Mesendoderm (in vitro differentiated cells): Measurements from ENCODE around the gene SNRNP27.

Experiments
- DNase-seq: peaks from one replicate; pipeline ENCODE4 v3.0.0; 2013
- H2AK5ac ChIP-seq: 2 replicates; pipeline ENCODE4 v1.6.1; 2013; ENCODE audit warnings: low read length, inconsistent platforms
- H2BK120ac ChIP-seq: 2 replicates; pipeline ENCODE4 v1.6.1; 2013; ENCODE audit warnings: low read depth, mild to moderate bottlenecking, low read length, moderate library complexity, mixed read lengths
- H2BK15ac ChIP-seq: replicated peaks from 2 replicates; pipeline ENCODE4 v1.6.1; 2013; ENCODE audit warnings: low read depth, mild to moderate bottlenecking, moderate library complexity
- H2BK5ac ChIP-seq: 2 replicates; pipeline ENCODE4 v1.6.1; 2013; ENCODE audit warnings: low read length, inconsistent platforms
- H3K18ac ChIP-seq: 2 replicates; pipeline ENCODE4 v1.6.1; 2013; ENCODE audit warnings: mild to moderate bottlenecking, low read length, mixed read lengths
- H3K23ac ChIP-seq: one replicate; pipeline ENCODE4 v1.6.1; 2013; ENCODE audit warnings: low read length
- H3K27ac ChIP-seq: 2 replicates; pipeline ENCODE4 v1.5.1; 2013; ENCODE audit warnings: low read depth, mild to moderate bottlenecking, inconsistent platforms, low read length, moderate library complexity
- H3K27me3 ChIP-seq: 2 replicates; pipeline ENCODE4 v1.6.1; 2013; ENCODE audit warnings: low read length, control low read depth, mild to moderate bottlenecking, inconsistent platforms; ENCODE audit not compliant: insufficient read depth, poor library complexity
- H3K36me3 ChIP-seq: 2 replicates; pipeline ENCODE4 v1.6.1; 2013; ENCODE audit warnings: low read length, inconsistent platforms; ENCODE audit not compliant: control insufficient read depth, insufficient read depth
- H3K4ac ChIP-seq: one replicate; pipeline ENCODE4 v1.6.1; 2013; ENCODE audit warnings: low read depth, mild to moderate bottlenecking, low read length, moderate library complexity
- H3K4me1 ChIP-seq: 2 replicates; pipeline ENCODE4 v1.6.1; 2013; ENCODE audit warnings: low read depth, low read length, inconsistent platforms; ENCODE audit not compliant: control insufficient read depth
- H3K4me2 ChIP-seq: 2 replicates; pipeline ENCODE4 v1.6.1; 2013; ENCODE audit warnings: low read length
- H3K4me3 ChIP-seq: 2 replicates; pipeline ENCODE4 v1.5.1; 2013; ENCODE audit warnings: mild to moderate bottlenecking, low read length
- H3K56ac ChIP-seq: one replicate; pipeline ENCODE4 v1.6.1; 2013; ENCODE audit warnings: low read length
- H3K79me1 ChIP-seq: 2 replicates; pipeline ENCODE4 v1.6.1; 2013; ENCODE audit warnings: low read length, inconsistent platforms
- H3K79me2 ChIP-seq: 2 replicates; pipeline ENCODE4 v1.6.1; 2013; ENCODE audit warnings: mild to moderate bottlenecking, low read length; ENCODE audit not compliant: control insufficient read depth, insufficient read depth
- H3K9ac ChIP-seq: 2 replicates; pipeline ENCODE4 v1.6.1; 2013; ENCODE audit warnings: low read length, inconsistent platforms
- H4K5ac ChIP-seq: one replicate; pipeline ENCODE4 v1.6.1; 2013; ENCODE audit warnings: low read length
- H4K8ac ChIP-seq: one replicate; pipeline ENCODE4 v1.6.1; 2013; ENCODE audit warnings: low read depth, mild to moderate bottlenecking, control low read depth, low read length, moderate library complexity
- WGBS: extraction: QIAGEN DNeasy Blood & Tissue Kit; methylation state at CpG from one replicate; pipeline ENCODE4 v1.1.7; 2013; ENCODE audit warnings: low lambda C conversion rate, missing lambda C conversion rate; ENCODE audit not compliant: insufficient coverage; ENCODE audit errors: extremely low coverage; 5-methylcytosine and 5-hydroxymethylcytosine counted together

The SNRNP27 gene

DNA sequence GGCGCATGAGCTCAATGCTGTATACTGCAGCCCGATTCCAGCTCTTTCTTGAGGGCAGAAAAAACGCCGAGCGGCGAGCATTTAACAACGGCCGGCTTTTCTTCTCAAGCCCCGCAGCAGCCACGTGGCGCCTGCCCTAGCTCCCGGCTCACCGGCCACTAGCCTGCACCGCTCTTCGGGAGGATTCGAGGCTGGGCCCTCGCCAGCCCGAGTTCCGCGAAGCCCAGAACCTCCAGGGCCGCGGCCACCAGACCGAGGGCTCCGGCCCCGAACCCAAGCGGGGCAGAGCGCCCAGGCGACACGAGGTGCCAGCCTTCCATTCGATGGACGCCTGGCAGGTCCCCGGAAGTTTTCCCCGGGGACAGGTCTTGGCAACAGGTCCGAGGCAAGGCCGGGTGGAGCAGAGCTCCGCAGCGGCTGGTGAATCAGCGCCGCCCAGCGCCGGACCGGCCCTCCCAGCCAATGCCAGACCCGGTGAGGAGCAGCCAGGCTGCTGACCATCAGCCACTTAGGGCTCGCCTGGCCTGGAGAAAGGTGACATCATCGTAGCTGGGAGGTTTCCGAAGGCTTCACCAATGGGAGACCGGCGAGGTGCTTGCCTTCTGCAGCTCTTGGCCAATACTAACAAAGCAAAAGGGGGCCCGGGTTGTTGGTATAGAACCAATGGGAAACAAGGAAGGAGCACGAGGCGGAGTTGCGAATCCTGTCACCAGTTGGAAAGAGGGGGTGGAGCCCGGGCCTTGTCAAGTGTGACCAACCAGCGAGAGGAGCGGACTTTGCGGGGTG lies 20.6 kb downstream of the SNRNP27 start:
- Histone ChIP-seq H3K56ac (peak overlapping the region; percentile 96), H3K4me2 (peak overlapping the region; percentile 79), H3K4me1 (no peaks in the 10 kb centered on the region), H3K27ac (peak overlapping the region; percentile 94), H3K79me1 (no peaks in the 10 kb centered on the region), H2BK15ac (no peak overlapping the region), H3K4ac (peak overlapping the region; percentile 90), H3K27me3 (no peaks in the 10 kb centered on the region), H3K4me3 (peak overlapping the region; percentile 67), H3K36me3 (no peaks in the 10 kb centered on the region), H3K18ac (peak overlapping the region; percentile 60), H3K23ac (no peak overlapping the region), H3K79me2 (no peaks in the 10 kb centered on the region), H4K8ac (no peak overlapping the region), H2AK5ac (no peak overlapping the region), H2BK5ac (no peak overlapping the region), H3K9ac (peak overlapping the region; percentile 91), H4K5ac (no peak overlapping the region), H2BK120ac (no peak overlapping the region)
- peak; percentile 100 for DNase-seq
- no CpG with 5 or more reads among the region's 56 CpGs for WGBS

GRCh38 chr2:69914950-69915945 lies 21.5 kb downstream of the SNRNP27 start, which contains the start of gene MXD1:
TSS of gene MXD1 (plus strand) at chr2:69915109. CDS start at chr2:69915331, 222 bp downstream.
- H3K4me1 ChIP-seq, result no peaks in the 10 kb centered on the region
- no peak within 1 kb of the TSS for H3K23ac ChIP-seq
- H2BK15ac ChIP-seq, result no peak within 1 kb of the TSS
- H3K36me3 ChIP-seq, result no peaks in the 10 kb centered on the region
- H3K27me3 ChIP-seq, result no peaks in the 10 kb centered on the region
- no peak within 1 kb of the TSS for H2BK120ac ChIP-seq
- H2AK5ac ChIP-seq, result no peak within 1 kb of the TSS
- no CpG with 5 or more reads among the region's 81 CpGs for WGBS
- no peak for DNase-seq
- H3K4me2 ChIP-seq, result peak within 1 kb of the TSS; percentile 79
- H3K79me1 ChIP-seq, result no peaks in the 10 kb centered on the region
- no peak within 1 kb of the TSS for H4K5ac ChIP-seq
- H3K4ac ChIP-seq, result peak within 1 kb of the TSS; percentile 90
- peak within 1 kb of the TSS; percentile 96 for H3K56ac ChIP-seq
- H3K18ac ChIP-seq, result peak within 1 kb of the TSS; percentile 60
- H3K27ac ChIP-seq, result peak within 1 kb of the TSS; percentile 94
- H2BK5ac ChIP-seq, result no peak within 1 kb of the TSS
- peak within 1 kb of the TSS; percentile 67 for H3K4me3 ChIP-seq
- H4K8ac ChIP-seq, result no peak within 1 kb of the TSS
- H3K9ac ChIP-seq, result peak within 1 kb of the TSS; percentile 91
- no peaks in the 10 kb centered on the region for H3K79me2 ChIP-seq

GRCh38 chr2:69916106-69916505 lies 22.4 kb downstream of the SNRNP27 start:
- Histone ChIP-seq H3K27ac (no peak overlapping the region), H3K4me3 (no peak overlapping the region), H3K9ac (no peak overlapping the region), H3K18ac (no peak overlapping the region), H4K5ac (no peak overlapping the region), H2BK5ac (no peak overlapping the region), H2BK15ac (no peak overlapping the region), H4K8ac (no peak overlapping the region), H2AK5ac (no peak overlapping the region), H3K79me1 (no peaks in the 10 kb centered on the region), H3K79me2 (no peaks in the 10 kb centered on the region), H3K4me1 (no peaks in the 10 kb centered on the region), H3K4ac (no peak overlapping the region), H3K56ac (no peak overlapping the region), H3K23ac (no peak overlapping the region), H2BK120ac (no peak overlapping the region), H3K4me2 (no peak overlapping the region), H3K27me3 (no peaks in the 10 kb centered on the region), H3K36me3 (no peaks in the 10 kb centered on the region)
- no CpG with 5 or more reads among the region's 2 CpGs for WGBS
- no peak for DNase-seq

GRCh38 chr2:69917852-69918251 lies 24.1 kb downstream of the SNRNP27 start:
- no peak overlapping the region for H3K18ac ChIP-seq
- H3K56ac ChIP-seq, result no peak overlapping the region
- no peak overlapping the region for H3K23ac ChIP-seq
- no peak overlapping the region for H4K8ac ChIP-seq
- H3K9ac ChIP-seq, result no peak overlapping the region
- H3K79me2 ChIP-seq, result no peaks in the 10 kb centered on the region
- H2AK5ac ChIP-seq, result no peak overlapping the region
- H2BK5ac ChIP-seq, result no peak overlapping the region
- H3K4me1 ChIP-seq, result no peaks in the 10 kb centered on the region
- no peak overlapping the region for H4K5ac ChIP-seq
- no peak overlapping the region for H3K27ac ChIP-seq
- no peak overlapping the region for H2BK15ac ChIP-seq
- H3K79me1 ChIP-seq, result no peaks in the 10 kb centered on the region
- H3K4ac ChIP-seq, result no peak overlapping the region
- no peak for DNase-seq
- no peaks in the 10 kb centered on the region for H3K27me3 ChIP-seq
- H3K4me2 ChIP-seq, result no peak overlapping the region
- no peak overlapping the region for H2BK120ac ChIP-seq
- no peaks in the 10 kb centered on the region for H3K36me3 ChIP-seq
- WGBS, result no CpG with 5 or more reads among the region's 3 CpGs
- H3K4me3 ChIP-seq, result no peak overlapping the region

DNA sequence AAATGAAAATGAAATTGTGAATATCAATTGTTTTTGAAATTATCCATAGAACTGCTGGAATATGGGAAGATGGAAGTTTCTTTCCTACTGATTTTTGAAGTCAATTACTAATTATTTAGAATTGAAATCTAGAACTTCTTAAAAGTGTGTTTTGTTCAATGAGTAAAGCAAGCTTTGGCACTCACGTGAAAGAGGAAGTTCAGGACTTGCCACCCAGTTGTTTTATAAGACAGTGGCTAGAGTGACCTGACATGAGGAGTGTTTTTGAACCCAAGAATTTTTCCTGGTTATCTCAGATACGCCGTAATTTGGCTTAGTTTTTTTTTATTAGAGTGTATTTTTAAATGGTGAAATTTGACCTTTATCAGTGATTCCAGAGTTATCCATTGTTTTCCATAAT lies 24.6 kb downstream of the SNRNP27 start:
- Histone ChIP-seq H2BK15ac (no peak overlapping the region), H3K56ac (no peak overlapping the region), H3K79me1 (no peaks in the 10 kb centered on the region), H3K79me2 (no peaks in the 10 kb centered on the region), H2BK120ac (no peak overlapping the region), H3K4me2 (no peak overlapping the region), H2BK5ac (no peak overlapping the region), H3K4me3 (no peak overlapping the region), H3K9ac (no peak overlapping the region), H4K5ac (no peak overlapping the region), H3K23ac (no peak overlapping the region), H4K8ac (no peak overlapping the region), H3K18ac (no peak overlapping the region), H3K4me1 (no peaks in the 10 kb centered on the region), H3K4ac (no peak overlapping the region), H2AK5ac (no peak overlapping the region), H3K36me3 (no peaks in the 10 kb centered on the region), H3K27me3 (no peaks in the 10 kb centered on the region), H3K27ac (no peak overlapping the region)
- no CpG with 5 or more reads among the region's 3 CpGs for WGBS
- DNase-seq, result no peak
